ENCODE data around the gene TTC19. TPM values are rescaled to one million over a fixed set of nuclear protein-coding genes. Genes with fewer than 3 reads are reported as not detected.

TTC19 gene
- polyA plus RNA-seq, 1 donor (not counting 4 experiments of a cell fraction or from before 2014, with no cell fraction given): 14.3 TPM

DNA sequence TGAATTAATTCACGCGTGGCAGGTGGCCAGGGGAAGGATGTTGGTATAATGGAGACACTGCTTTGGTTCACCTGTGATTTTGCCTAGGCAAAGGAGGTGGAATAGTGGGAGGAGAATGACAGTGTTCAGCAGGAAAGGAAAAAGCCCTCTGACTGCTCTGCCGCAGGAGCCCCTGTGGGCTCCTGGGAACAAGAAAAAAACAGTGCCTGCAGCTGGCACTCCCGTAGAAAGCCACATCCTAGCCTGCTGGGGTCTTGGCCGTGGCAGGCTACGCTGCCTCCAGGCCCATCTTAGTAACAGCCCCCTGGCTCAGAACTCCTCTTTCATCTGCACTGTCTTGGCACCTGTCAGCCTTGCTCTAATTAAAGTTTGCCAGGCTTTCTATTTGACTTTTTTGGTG, 34.1 kb upstream of the TTC19 start:
- no peak overlapping the region for H3K4me3 ChIP-seq (ENCODE audit: control insufficient read depth in 2 of 3, extremely low read depth in 1 of 3, insufficient read depth in 2 of 3, low read depth in 1 of 3, low read length in 3 of 3)

GRCh38 chr17:15966183-15966878, 33.3 kb upstream of the TTC19 start:
- Histone ChIP-seq H3K9me3 (ENCODE audit: control insufficient read depth, low read depth, low read length) (no peaks in the 10 kb centered on the region), H3K4me2 (ENCODE audit: control insufficient read depth, extremely low read depth, insufficient read depth, low read depth, low read length) (peak overlapping the region; percentile 72), H3K9me1 (ENCODE audit: control insufficient read depth, extremely low read depth, insufficient read depth, low read length) (peaks cover 11% of the 10 kb centered on the region), H3K79me2 (ENCODE audit: control insufficient read depth, insufficient read depth, low read length) (peaks cover 81% of the 10 kb centered on the region), H3K27me3 (ENCODE audit: control insufficient read depth, extremely low read depth, insufficient read depth, low read length) (no peaks in the 10 kb centered on the region), H3K9ac (ENCODE audit: control insufficient read depth, extremely low read depth, insufficient read depth, low read length) (peak overlapping the region; percentile 26), H3K27ac (ENCODE audit: control insufficient read depth, insufficient read depth, low read length) (peak overlapping the region; percentile 64), H3K36me3 (ENCODE audit: control insufficient read depth in 2 of 2, extremely low read depth in 1 of 2, insufficient read depth in 2 of 2, low read length in 2 of 2) (peaks cover 7 to 41% of the 10 kb centered on the region in 2 experiments), H4K20me1 (ENCODE audit: control insufficient read depth, extremely low read depth, insufficient read depth, low read length) (peaks cover 13% of the 10 kb centered on the region), H3K4me3 (ENCODE audit: control insufficient read depth in 2 of 3, extremely low read depth in 1 of 3, insufficient read depth in 2 of 3, low read depth in 1 of 3, low read length in 3 of 3) (peak overlapping the region in 2 of 3 experiments; percentile 7 to 29), H3K4me1 (ENCODE audit: control insufficient read depth, extremely low read depth, insufficient read depth, low read length) (peaks cover 49% of the 10 kb centered on the region), H2AFZ (ENCODE audit: control insufficient read depth, low read length) (no peak overlapping the region)
- TF ChIP-seq CTCF (optimal IDR thresholded peaks at IDR 0.05 in 1 of 3, IDR thresholded peaks at IDR 0.05 in 1 of 3, conservative IDR thresholded peaks at IDR 0.05 in 1 of 3; ENCODE audit: extremely low read depth in 1 of 3, insufficient read depth in 2 of 3, low read length in 3 of 3): no peak
- no peak for TF ChIP-seq EZH2 (IDR thresholded peaks at IDR 0.05; ENCODE audit: low read length)
- FAIRE-seq: peak; percentile 29
- DNase-seq (ENCODE audit: low read depth, low spot score): no peak
- dilution Hi-C loops (cut with MboI; ENCODE audit: extremely low pct_ligation_motif_present, low sequenced_read_pairs): no loop called here

More for the DNA sequence above, 34.1 kb upstream of the TTC19 start:
- FAIRE-seq (no peak), DNase-seq (ENCODE audit: low read depth, low spot score) (no peak)
- H3K36me3 ChIP-seq (ENCODE audit: control insufficient read depth in 2 of 2, extremely low read depth in 1 of 2, insufficient read depth in 2 of 2, low read length in 2 of 2): peaks cover 7 to 39% of the 10 kb centered on the region in 2 experiments
- peak overlapping the region; percentile 13 for H3K9ac ChIP-seq (ENCODE audit: control insufficient read depth, extremely low read depth, insufficient read depth, low read length)
- H3K9me3 ChIP-seq (ENCODE audit: control insufficient read depth, low read depth, low read length): no peaks in the 10 kb centered on the region
- peaks cover 13% of the 10 kb centered on the region for H4K20me1 ChIP-seq (ENCODE audit: control insufficient read depth, extremely low read depth, insufficient read depth, low read length)
- H3K9me1 ChIP-seq (ENCODE audit: control insufficient read depth, extremely low read depth, insufficient read depth, low read length): peaks cover 11% of the 10 kb centered on the region
- peaks cover 40% of the 10 kb centered on the region for H3K4me1 ChIP-seq (ENCODE audit: control insufficient read depth, extremely low read depth, insufficient read depth, low read length)
- H3K27ac ChIP-seq (ENCODE audit: control insufficient read depth, insufficient read depth, low read length): peak overlapping the region; percentile 50
- peaks cover 79% of the 10 kb centered on the region for H3K79me2 ChIP-seq (ENCODE audit: control insufficient read depth, insufficient read depth, low read length)
- TF ChIP-seq EZH2 (IDR thresholded peaks at IDR 0.05; ENCODE audit: low read length): no peak
- no peak for TF ChIP-seq CTCF (optimal IDR thresholded peaks at IDR 0.05 in 1 of 3, IDR thresholded peaks at IDR 0.05 in 1 of 3, conservative IDR thresholded peaks at IDR 0.05 in 1 of 3; ENCODE audit: extremely low read depth in 1 of 3, insufficient read depth in 2 of 3, low read length in 3 of 3)
- peak overlapping the region; percentile 72 for H3K4me2 ChIP-seq (ENCODE audit: control insufficient read depth, extremely low read depth, insufficient read depth, low read depth, low read length)
- no peaks in the 10 kb centered on the region for H3K27me3 ChIP-seq (ENCODE audit: control insufficient read depth, extremely low read depth, insufficient read depth, low read length)
- dilution Hi-C loops (cut with MboI; ENCODE audit: extremely low pct_ligation_motif_present, low sequenced_read_pairs): no loop called here
- no peak overlapping the region for H2AFZ ChIP-seq (ENCODE audit: control insufficient read depth, low read length)
